Measurements from ENCODE around the gene PRKCA.

Gene PRKCA

DNA sequence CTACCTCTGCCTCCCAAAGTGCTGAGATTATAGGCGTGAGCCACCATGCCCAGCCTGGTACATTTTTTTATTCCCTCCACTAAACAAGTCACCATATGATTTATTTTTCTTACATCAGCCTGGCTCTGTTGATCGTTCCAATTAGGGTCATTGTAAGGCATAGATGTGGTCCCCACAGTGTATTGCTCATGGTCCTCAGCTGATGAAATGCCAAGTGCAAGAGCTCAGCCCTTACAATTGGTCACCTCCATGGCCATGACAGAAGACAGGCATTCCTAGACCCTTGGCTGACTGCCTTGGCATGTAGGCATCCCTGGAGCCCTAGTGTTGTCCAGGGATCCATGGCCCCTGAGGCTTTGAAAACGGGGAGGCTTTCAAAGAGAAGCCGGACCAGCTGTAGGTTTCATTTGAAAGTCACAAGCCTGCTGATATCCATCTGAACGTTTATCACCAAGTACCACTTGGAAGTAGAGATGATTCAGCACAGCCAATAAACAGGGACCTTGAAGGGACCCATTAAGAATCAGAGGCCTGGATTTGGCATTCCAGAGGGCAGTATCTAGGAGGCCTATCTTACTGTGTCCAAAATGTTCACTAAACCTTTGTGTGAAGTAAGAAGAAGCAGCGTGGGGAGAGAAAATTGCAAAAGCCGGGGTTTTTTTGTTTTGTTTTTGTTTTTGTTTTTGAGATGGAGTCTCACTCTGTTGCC lies 20.6 kb upstream of the PRKCA start:
- Histone ChIP-seq H3K79me2 (ENCODE audit: control insufficient read depth, low read length) (no peaks in the 10 kb centered on the region), H3K9me2 (replicated peaks; ENCODE audit: control insufficient read depth, low read length) (no peaks in the 10 kb centered on the region), H3K36me3 (ENCODE audit: control insufficient read depth, low read length) (no peaks in the 10 kb centered on the region), H3F3A (ENCODE audit: control insufficient read depth, insufficient read depth) (no peaks in the 10 kb centered on the region), H4K20me1 (ENCODE audit: control insufficient read depth, insufficient read depth, low read depth, low read length) (no peaks in the 10 kb centered on the region), H3K4me1 (ENCODE audit: control insufficient read depth, low read length) (no peaks in the 10 kb centered on the region), H3K27ac (ENCODE audit: low read depth, low read length) (no peak overlapping the region), H3K4me2 (ENCODE audit: low read length) (no peak overlapping the region), H3K27me3 (ENCODE audit: control insufficient read depth, low read length) (no peaks in the 10 kb centered on the region), H3K4me3 (ENCODE audit: low read length) (no peak overlapping the region), H3K9me3 (ENCODE audit: control insufficient read depth, insufficient read depth, low read length) (no peaks in the 10 kb centered on the region)
- no peak for TF ChIP-seq EZH2phosphoT487 (IDR thresholded peaks at IDR 0.05; ENCODE audit: borderline replicate concordance, low read length)
- TF ChIP-seq, protein P1, sequence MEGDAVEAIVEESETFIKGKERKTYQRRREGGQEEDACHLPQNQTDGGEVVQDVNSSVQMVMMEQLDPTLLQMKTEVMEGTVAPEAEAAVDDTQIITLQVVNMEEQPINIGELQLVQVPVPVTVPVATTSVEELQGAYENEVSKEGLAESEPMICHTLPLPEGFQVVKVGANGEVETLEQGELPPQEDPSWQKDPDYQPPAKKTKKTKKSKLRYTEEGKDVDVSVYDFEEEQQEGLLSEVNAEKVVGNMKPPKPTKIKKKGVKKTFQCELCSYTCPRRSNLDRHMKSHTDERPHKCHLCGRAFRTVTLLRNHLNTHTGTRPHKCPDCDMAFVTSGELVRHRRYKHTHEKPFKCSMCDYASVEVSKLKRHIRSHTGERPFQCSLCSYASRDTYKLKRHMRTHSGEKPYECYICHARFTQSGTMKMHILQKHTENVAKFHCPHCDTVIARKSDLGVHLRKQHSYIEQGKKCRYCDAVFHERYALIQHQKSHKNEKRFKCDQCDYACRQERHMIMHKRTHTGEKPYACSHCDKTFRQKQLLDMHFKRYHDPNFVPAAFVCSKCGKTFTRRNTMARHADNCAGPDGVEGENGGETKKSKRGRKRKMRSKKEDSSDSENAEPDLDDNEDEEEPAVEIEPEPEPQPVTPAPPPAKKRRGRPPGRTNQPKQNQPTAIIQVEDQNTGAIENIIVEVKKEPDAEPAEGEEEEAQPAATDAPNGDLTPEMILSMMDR (IDR thresholded peaks at IDR 0.05; ENCODE audit: low read depth, low read length, poor library complexity, severe bottlenecking), result no peak

DNA sequence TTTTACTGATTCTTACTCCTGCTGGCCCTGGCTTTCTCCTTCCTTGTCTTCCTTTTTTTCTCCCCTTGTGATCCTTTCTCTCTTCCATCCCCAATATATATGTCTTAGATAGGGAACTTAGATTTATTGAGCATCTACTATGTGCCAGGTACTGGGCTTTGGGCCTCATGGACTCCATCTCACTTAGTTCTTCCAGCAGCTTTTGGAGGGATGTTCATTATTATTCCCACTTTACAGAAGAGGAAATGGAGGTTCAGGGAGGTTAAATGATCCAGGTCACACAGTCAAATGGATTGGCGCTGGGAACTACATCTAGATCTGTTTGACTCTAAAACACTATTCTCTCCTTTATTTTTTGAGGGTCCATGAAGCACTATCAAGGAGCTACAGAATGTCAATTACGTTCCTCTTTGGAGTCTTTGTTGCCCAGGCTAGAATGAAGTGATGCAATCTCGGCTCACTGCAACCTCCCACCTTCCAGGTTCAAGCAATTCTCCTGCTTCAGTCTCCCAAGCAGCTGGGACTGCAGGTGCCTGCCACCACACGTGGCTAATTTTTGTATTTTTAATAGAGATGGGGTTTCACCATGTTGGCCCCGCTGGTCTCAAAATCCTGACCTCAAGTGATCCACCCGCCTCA lies 19.0 kb upstream of the PRKCA start:
- Histone ChIP-seq H3K27me3 (ENCODE audit: control insufficient read depth, low read length) (0 out of 2 replicates have a peak, but pooled peaks cover 3% of the 10 kb centered on the region), H4K20me1 (ENCODE audit: control insufficient read depth, insufficient read depth, low read depth, low read length) (no peaks in the 10 kb centered on the region), H3K4me3 (ENCODE audit: low read length) (no peak overlapping the region), H3K9me3 (ENCODE audit: control insufficient read depth, insufficient read depth, low read length) (no peaks in the 10 kb centered on the region), H3K4me1 (ENCODE audit: control insufficient read depth, low read length) (no peaks in the 10 kb centered on the region), H3K36me3 (ENCODE audit: control insufficient read depth, low read length) (no peaks in the 10 kb centered on the region), H3K4me2 (ENCODE audit: low read length) (no peak overlapping the region), H3K9me2 (replicated peaks; ENCODE audit: control insufficient read depth, low read length) (no peaks in the 10 kb centered on the region), H3K79me2 (ENCODE audit: control insufficient read depth, low read length) (no peaks in the 10 kb centered on the region), H3F3A (ENCODE audit: control insufficient read depth, insufficient read depth) (no peaks in the 10 kb centered on the region), H3K27ac (ENCODE audit: low read depth, low read length) (no peak overlapping the region)
- TF ChIP-seq, protein P1 (IDR thresholded peaks at IDR 0.05; ENCODE audit: low read depth, low read length, poor library complexity, severe bottlenecking), result no peak
- no peak for TF ChIP-seq EZH2phosphoT487 (IDR thresholded peaks at IDR 0.05; ENCODE audit: borderline replicate concordance, low read length)

- TF ChIP-seq EZH2phosphoT487 (IDR thresholded peaks at IDR 0.05; ENCODE audit: borderline replicate concordance, low read length), result no peak
- TF ChIP-seq, protein P1 (IDR thresholded peaks at IDR 0.05; ENCODE audit: low read depth, low read length, poor library complexity, severe bottlenecking), result no peak
- Histone ChIP-seq H3K36me3 (ENCODE audit: control insufficient read depth, low read length) (no peaks in the 10 kb centered on the region), H3K27me3 (ENCODE audit: control insufficient read depth, low read length) (0 out of 2 replicates have a peak, but pooled peaks cover 3% of the 10 kb centered on the region), H3K79me2 (ENCODE audit: control insufficient read depth, low read length) (no peaks in the 10 kb centered on the region), H4K20me1 (ENCODE audit: control insufficient read depth, insufficient read depth, low read depth, low read length) (no peaks in the 10 kb centered on the region), H3K27ac (ENCODE audit: low read depth, low read length) (no peak overlapping the region), H3K9me3 (ENCODE audit: control insufficient read depth, insufficient read depth, low read length) (no peaks in the 10 kb centered on the region), H3F3A (ENCODE audit: control insufficient read depth, insufficient read depth) (no peaks in the 10 kb centered on the region), H3K4me3 (ENCODE audit: low read length) (no peak overlapping the region), H3K4me1 (ENCODE audit: control insufficient read depth, low read length) (no peaks in the 10 kb centered on the region), H3K9me2 (replicated peaks; ENCODE audit: control insufficient read depth, low read length) (no peaks in the 10 kb centered on the region), H3K4me2 (ENCODE audit: low read length) (no peak overlapping the region)
Measured at GRCh38 chr17:66283971-66284370, 18.4 kb upstream of the PRKCA start.

All from DOHH2 (cell line).